NB4 (cell line): ENCODE measurements around the gene IGSF6.
A peak's percentile ranks its signal among the peaks of the same experiment; 100 is the strongest.
"Not testable (repeated sequence)": the region's sequence is repeated elsewhere in the genome, so short reads cannot be mapped to it uniquely, and the experiment has no call there.

Experiments used
- DNase-seq: peaks from one replicate; pipeline ENCODE4 v3.0.0; 2010; ENCODE audit warnings: low read depth
- H3K4me3 ChIP-seq: one replicate; pipeline ENCODE4 v1.5.1; 2011; ENCODE audit warnings: mild to moderate bottlenecking, low read depth, low read length, moderate library complexity
- MYC ChIP-seq: IDR thresholded peaks from 2 replicates; pipeline ENCODE4 v1.6.1; 2011; ENCODE audit warnings: low read depth, low read length
- POLR2A ChIP-seq: IDR thresholded peaks from 2 replicates; pipeline ENCODE4 v1.6.1; 2011; ENCODE audit warnings: mild to moderate bottlenecking; ENCODE audit not compliant: insufficient read length; ENCODE audit errors: extremely low read depth
- TF ChIP-seq, protein P1 (sequence below): IDR thresholded peaks from 2 replicates; pipeline ENCODE4 v1.6.1; 2011; ENCODE audit warnings: low read depth, low read length
- TF ChIP-seq, protein P2 (sequence below): IDR thresholded peaks from one replicate; pipeline ENCODE4 v1.5.1; 2012; ENCODE audit warnings: low read depth, low read length

IGSF6 gene

DNA sequence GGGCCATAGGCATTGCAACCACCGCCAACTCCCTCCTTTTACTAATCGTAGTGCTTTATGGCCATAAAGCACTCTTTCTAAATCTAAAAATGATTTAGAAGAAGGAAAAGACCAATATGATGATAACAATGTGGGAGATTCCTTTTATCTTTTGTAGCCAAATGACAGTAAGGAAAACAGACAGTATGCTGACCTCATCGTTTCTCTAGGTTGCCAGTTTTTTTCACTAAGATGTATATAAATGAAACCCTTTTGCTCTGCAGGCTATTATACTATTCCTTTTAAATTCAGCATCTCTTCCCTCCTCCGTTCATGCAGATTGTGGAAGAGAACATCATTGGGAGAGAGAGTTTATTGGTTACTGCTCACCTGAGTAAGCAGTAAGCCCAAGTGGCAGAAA lies 36.7 kb upstream of the IGSF6 start:
- DNase-seq: no peak
- no peak for TF ChIP-seq POLR2A
- TF ChIP-seq, protein P1, sequence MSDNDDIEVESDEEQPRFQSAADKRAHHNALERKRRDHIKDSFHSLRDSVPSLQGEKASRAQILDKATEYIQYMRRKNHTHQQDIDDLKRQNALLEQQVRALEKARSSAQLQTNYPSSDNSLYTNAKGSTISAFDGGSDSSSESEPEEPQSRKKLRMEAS: no peak
- no peak for TF ChIP-seq MYC
- H3K4me3 ChIP-seq: no peak overlapping the region

DNA sequence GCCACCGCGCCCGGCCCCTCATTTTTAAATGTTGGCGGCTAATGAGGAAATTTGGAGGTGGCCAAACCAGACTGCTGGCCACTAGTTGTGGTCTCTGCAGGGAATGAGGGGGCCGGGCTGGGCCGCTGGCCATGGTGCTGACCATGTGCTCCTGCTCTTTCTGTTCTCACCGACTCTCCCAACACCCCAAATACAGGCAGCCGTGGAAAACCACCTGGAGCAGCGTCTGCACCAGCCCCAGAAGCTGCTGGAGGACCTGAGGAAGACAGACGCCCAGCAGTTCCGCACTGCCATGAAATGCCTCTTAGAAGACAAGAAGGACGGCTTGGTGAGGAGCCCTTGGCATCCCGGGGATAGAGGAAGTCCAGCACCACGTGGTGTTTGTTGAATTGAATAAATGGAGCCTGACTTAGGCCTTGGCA lies 32.6 kb upstream of the IGSF6 start:
- peak; percentile 36 for DNase-seq
- TF ChIP-seq POLR2A: no peak
- TF ChIP-seq, protein P1: peak; percentile 81
- peak; percentile 46; the same call in 1 of the 2 replicates for TF ChIP-seq MYC
- no peak overlapping the region for H3K4me3 ChIP-seq

DNA sequence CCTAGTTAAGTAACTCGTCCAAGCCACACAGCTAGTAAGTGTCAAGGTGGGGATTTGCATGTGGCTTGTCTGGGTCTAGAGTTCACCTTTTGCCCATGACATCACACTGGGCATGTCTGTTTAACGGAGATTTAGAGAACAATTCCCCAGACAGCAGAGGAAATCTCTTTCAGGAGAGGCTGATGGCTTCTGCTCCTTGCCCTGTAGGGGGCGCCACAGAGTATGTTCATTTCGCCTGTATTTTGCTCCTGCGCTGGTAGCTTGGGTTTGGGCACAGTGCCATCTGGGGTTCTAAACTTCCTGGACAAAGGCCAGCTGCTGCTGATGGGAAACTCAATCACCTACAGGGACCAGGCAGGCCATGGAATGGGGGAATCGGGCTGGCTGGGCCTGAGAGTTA lies 31.8 kb upstream of the IGSF6 start:
- no peak overlapping the region for H3K4me3 ChIP-seq
- TF ChIP-seq, protein P1: no peak
- TF ChIP-seq, protein P2, sequence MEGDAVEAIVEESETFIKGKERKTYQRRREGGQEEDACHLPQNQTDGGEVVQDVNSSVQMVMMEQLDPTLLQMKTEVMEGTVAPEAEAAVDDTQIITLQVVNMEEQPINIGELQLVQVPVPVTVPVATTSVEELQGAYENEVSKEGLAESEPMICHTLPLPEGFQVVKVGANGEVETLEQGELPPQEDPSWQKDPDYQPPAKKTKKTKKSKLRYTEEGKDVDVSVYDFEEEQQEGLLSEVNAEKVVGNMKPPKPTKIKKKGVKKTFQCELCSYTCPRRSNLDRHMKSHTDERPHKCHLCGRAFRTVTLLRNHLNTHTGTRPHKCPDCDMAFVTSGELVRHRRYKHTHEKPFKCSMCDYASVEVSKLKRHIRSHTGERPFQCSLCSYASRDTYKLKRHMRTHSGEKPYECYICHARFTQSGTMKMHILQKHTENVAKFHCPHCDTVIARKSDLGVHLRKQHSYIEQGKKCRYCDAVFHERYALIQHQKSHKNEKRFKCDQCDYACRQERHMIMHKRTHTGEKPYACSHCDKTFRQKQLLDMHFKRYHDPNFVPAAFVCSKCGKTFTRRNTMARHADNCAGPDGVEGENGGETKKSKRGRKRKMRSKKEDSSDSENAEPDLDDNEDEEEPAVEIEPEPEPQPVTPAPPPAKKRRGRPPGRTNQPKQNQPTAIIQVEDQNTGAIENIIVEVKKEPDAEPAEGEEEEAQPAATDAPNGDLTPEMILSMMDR: peak; percentile 74
- TF ChIP-seq POLR2A (no peak), MYC (no peak)
- DNase-seq: peak; percentile 43

DNA sequence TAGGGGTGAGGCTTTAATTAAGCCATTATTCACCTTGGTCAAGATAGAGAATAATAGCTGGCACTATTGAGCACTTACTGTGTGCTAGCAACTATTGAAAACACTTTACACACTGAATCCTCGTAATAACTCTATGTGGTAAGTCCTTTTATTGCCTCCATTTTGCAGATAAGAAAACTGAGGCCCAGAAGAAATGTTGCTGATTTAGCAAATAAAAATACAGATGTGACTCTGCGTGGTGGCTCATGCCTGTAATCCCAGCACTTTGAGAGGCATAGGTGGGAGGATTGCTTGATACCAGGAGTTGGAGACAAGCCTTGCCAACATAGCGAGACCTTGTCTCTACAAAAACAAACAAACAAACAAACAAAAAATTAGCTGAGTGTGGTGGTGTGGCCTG lies 30.8 kb upstream of the IGSF6 start:
- no peak for TF ChIP-seq MYC
- TF ChIP-seq, protein P1: no peak
- TF ChIP-seq POLR2A: no peak
- TF ChIP-seq, protein P2: no peak
- DNase-seq: no peak

DNA sequence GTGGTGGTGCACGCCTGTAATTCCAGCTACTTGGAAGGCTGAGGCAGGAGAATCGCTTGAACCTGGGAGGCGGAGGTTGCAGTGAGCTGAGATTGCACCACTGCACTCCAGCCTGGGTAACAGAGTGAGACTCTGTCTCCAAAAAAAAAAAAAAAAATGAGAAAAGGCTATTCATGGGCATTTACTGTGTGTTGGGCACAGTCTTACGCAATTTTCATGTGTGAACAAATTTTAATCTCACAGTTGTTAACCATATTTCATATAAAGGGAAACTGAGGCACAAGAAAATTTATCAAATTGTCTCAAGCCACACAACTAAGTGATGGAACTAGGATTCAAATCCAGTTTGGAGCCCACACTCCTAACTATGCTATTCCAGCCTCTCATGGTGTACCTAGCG lies 28.3 kb upstream of the IGSF6 start:
- not testable (repeated sequence) for DNase-seq, H3K4me3 ChIP-seq

More for the DNA sequence above, 30.8 kb upstream of the IGSF6 start:
- H3K4me3 ChIP-seq: no peak overlapping the region

DNA sequence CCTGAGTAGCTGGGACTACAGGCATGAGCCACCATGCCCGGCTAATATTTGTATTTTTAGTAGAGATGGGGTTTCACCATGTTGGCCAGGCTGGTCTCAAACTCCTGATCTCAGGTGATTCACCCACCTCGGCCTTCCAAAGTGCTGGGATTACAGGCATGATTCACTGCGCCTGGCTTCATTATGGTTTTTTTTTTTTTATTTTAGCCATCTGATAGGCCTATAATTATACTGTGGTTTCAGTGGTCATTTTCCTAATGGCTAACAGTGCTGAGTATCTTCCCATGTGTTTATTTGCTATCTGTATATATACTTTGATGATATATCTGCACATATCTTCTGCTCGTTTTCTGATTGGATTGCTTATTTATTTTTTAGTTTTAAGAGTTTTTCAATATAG lies 22.0 kb upstream of the IGSF6 start:
- H3K4me3 ChIP-seq, DNase-seq: not testable (repeated sequence)

DNA sequence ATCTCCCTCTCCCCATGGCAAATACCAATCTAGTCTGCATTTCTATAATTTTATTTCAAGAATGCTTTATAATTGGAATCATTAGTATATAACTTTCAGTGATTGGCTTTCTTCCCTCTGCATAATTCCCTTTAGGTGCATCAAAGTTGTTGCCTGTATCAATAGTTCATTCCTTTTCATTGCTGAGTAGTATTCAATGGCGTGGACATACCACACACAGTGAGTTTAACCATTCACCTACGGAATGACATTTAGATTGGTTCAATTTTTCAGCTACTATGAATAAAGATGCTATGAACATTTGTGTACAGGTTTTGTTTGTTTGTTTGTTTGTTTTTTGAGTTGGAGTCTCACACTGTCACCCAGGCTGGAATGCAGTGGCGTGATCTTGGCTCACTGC lies 21.1 kb upstream of the IGSF6 start:
- no peak for DNase-seq
- no peak overlapping the region for H3K4me3 ChIP-seq
- no peak for TF ChIP-seq MYC
- TF ChIP-seq POLR2A: no peak
- TF ChIP-seq, protein P2: no peak
- TF ChIP-seq, protein P1: no peak

DNA sequence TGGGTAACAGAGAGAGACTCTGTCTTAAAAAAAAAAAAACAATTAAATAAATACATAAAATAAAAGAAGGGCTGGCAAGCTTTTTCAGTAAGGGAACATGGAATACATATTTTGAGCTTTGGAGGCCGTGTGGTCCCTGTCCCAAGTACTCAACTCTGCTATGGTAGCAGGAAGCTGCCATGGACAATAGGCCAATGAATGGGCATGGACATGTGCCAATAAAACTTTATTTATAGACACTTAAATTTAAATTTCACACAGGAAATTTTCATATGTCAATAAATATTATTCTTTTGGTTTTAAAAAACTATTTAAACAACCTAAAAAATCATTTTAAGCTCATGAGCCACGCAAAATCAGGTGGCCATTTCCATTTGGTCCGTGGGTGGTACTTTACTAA lies 15.2 kb upstream of the IGSF6 start:
- no peak for DNase-seq
- H3K4me3 ChIP-seq: no peak overlapping the region
- TF ChIP-seq, protein P2: no peak
- TF ChIP-seq, protein P1: no peak
- TF ChIP-seq MYC (no peak), POLR2A (no peak)
